HG03135 (cell line): Measurements from ENCODE around the gene TET2.
A peak's percentile ranks its signal among the peaks of the same experiment; 100 is the strongest.
"Not testable (repeated sequence)": the region's sequence is repeated elsewhere in the genome, so short reads cannot be mapped to it uniquely, and the experiment has no call there.

ENCODE experiments used
- ATAC-seq: cut with Tn5 transposase; IDR thresholded peaks from one replicate; pipeline ENCODE4 v1.9.1; 2021; ENCODE audit warnings: mild to moderate bottlenecking, moderate library complexity; ENCODE audit not compliant: unreplicated experiment

TET2 gene

DNA sequence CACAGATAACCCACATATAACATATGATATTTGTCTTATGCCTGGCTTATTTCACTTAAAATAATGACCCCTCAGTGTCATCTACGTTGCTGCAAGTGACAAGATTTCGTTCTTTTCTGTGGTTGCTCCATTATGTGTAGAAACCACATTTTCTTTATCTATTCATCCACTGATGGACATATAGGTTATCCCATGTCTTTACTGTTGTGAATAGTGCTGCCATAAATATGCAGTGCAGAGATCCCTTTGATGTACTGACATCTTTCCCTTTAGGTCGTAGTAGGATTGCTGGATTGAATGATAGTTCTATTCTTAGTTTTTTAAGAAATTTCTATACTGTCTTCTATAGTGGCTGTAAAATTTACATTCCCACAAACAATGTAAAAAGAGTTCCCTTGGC is 135.8 kb downstream of the TET2 start:
- no peak for ATAC-seq

DNA sequence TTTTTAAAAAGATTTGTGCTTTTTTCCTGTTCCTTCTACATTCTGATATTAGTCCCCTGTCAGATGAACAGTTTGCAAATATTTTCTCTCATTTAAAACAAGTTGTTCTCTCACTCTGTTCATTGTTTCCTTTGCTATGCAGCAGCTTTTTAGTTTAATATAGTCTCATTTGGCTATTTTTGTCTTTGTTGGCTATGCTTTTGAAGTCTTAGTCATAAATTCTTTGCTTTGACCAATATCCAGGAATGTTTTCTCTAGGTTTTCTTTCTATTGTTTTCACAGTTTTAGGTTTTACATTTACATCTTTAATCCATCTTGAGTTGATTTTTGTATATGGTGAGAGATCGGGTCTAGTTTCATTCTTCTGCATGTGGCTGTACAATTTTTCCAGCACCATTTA is 136.8 kb downstream of the TET2 start:
- ATAC-seq, result no peak

GRCh38 chr4:105288121-105288520 is 141.4 kb downstream of the TET2 start:
- no peak for ATAC-seq

DNA sequence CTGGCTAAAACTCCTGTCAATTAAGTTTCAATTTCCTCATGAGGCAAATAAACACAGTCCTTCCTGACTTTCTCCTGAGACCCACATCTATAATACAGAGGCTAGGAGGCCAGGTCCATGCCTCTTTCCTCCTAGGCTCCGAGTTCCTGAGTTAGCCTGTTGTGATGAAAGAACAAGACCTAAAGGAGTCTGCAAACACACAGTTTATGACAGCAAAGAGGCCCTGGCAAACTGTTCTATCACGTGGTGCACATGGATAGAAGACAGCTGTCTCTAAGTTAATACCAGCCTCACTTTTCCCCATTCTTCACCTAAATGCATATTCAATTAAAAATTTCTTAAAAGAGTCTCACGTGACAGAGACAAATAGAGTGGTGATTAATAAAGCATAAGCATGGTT is 145.2 kb downstream of the TET2 start:
- no peak for ATAC-seq

DNA sequence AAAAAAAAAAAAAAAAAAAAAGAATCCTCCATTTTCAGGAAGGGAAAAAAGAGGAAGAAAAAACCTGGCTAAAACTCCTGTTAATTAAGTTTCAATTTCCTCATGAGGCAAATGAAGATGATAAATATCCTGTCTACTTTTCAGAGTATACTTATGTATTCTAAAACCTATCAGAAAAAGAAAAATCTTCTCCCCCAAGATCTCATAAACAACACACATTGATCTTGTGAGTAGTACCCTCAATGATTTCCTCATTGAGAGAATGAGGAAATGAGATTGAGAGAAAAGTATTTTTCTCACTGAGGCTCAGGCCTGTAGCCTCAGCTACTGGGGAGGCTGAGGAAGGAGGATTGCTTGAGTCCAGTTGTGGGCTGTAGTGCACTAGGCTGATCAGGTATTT is 146.7 kb downstream of the TET2 start:
- ATAC-seq, result no peak

GRCh38 chr4:105296672-105297071 is 150.0 kb downstream of the TET2 start:
- ATAC-seq, result no peak

GRCh38 chr4:105299027-105299426 is 152.4 kb downstream of the TET2 start:
- not testable (repeated sequence) for ATAC-seq

DNA sequence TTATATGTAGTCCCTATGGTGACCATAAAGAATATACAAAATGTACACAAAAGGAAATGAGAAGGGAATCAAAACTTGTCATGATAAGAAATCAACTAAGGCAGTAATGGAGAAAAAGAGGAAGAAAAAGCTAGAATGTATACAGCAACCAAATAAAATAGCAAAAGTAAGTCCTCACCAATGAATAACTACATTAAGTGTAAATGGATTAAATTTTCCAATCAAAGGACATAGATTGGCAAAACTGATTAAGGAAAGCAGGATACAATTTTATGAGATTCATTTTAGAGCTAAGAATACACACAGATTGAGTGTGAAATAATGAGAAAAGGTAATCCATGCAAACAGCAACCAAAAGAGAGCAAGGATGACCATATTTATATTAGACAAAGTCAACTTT is 157.4 kb downstream of the TET2 start:
- ATAC-seq, result no peak

- peak; percentile 41 for ATAC-seq
These were observed 158.6 kb downstream of the TET2 start for GRCh38 chr4:105305019-105305836.

- ATAC-seq, result peak; percentile 89
These were observed 159.6 kb downstream of the TET2 start for GRCh38 chr4:105306158-105306781.

GRCh38 chr4:105306820-105307219 is 160.1 kb downstream of the TET2 start:
- no peak for ATAC-seq

- ATAC-seq, result no peak
These were observed 171.8 kb downstream of the TET2 start for GRCh38 chr4:105318486-105318885.

- ATAC-seq, result no peak
These were observed 180.5 kb downstream of the TET2 start for GRCh38 chr4:105327222-105327621.

- no peak for ATAC-seq
These were observed 181.3 kb downstream of the TET2 start for GRCh38 chr4:105327956-105328355.

DNA sequence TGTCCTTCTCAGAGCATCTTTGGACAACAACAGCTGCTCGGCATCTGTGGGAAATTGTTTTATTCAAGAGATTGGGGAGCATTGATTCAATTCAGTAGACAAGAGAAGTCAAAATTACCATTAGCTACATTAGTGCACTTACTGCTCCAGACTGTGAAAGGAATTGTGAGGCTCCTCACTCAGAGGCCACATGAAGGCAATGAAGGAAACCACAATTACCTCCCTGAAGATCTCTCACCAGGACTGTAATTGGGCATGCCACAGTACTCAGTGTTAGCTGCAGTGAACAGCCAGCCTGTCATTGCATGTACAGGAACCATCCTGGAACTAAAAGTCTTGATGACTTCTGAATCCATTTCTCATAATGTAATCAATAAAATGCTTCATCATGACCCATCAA is 182.4 kb downstream of the TET2 start:
- ATAC-seq, result no peak
